Prostate gland (tissue), 2 donors: Measurements from ENCODE around the gene ZP2. TPM values are rescaled to one million over a fixed set of nuclear protein-coding genes. Genes with fewer than 3 reads are reported as not detected.
A peak's percentile ranks its signal among the peaks of the same experiment; 100 is the strongest.

Experiments used
- DNase-seq: peaks from one replicate; pipeline ENCODE4 v3.0.0-alpha.2; 2019; ENCODE audit warnings: low spot score
- H3K27ac ChIP-seq, 2 donors: fragments of 200-600 bp; sonication (generic); 2 replicates each; pipeline ENCODE4 v1.5.1; 2017 to 2019
- H3K27me3 ChIP-seq: fragments of 200-600 bp; sonication (generic); replicated peaks from 2 replicates; pipeline ENCODE4 v1.5.1; 2019; ENCODE audit not compliant: insufficient read depth
- H3K36me3 ChIP-seq, 2 donors: fragments of 200-600 bp; sonication (generic); 1 replicate in 1 of 2; 2 replicates in 1 of 2; pipeline versions ENCODE4 v1.5.1 to v1.8.1; 2017 to 2019
- H3K4me1 ChIP-seq: fragments of 200-600 bp; sonication (generic); replicated peaks from 2 replicates; pipeline ENCODE4 v1.5.1; 2019
- H3K4me3 ChIP-seq, 2 donors: fragments of 200-600 bp; sonication (generic); 2 replicates each; pipeline ENCODE4 v1.5.1; 2017 to 2019
- H3K9me3 ChIP-seq: fragments of 200-600 bp; sonication (generic); 2 replicates; pipeline ENCODE4 v1.5.1; 2017
- POLR2A ChIP-seq: fragments of 450-650 bp; IDR thresholded peaks from one replicate; pipeline ENCODE4 v1.6.1; 2016; ENCODE audit warnings: antibody characterized with exemption, mild to moderate bottlenecking
- POLR2AphosphoS5 ChIP-seq: sonication (generic); formaldehyde crosslinking; IDR thresholded peaks from one replicate; pipeline ENCODE4 v1.6.1; 2017; ENCODE audit warnings: antibody characterized with exemption
- WGBS: methylation state at CpG from one replicate; pipeline ENCODE4 v1.1.5; 2018; 5-methylcytosine and 5-hydroxymethylcytosine counted together
- intact Hi-C: fragments of 100-400 bp; cut with DNase I; formaldehyde crosslinking; loops from one replicate; pipeline ENCODE4 v1.14.2; 2022
- total RNA-seq, 2 donors: library from RNA; depleted of rRNA; stranded (reverse); fragments of >200 nt; gene quantifications; one replicate each; pipeline ENCODE4 v1.1.0, GENCODE V29; 2016
- TF ChIP-seq, protein P1 (sequence below), 4 experiments: fragments of 200-600 bp in 2 of 4; fragments of 450-650 bp in 2 of 4; sonication (generic) in 2 of 4; IDR thresholded peaks; 1 replicate in 3 of 4; 2 replicates in 1 of 4; pipeline ENCODE4 v1.5.1; 2016 to 2019; ENCODE audit warnings: antibody characterized with exemption in 4 of 4, mild to moderate bottlenecking in 2 of 4, moderate library complexity in 2 of 4

Gene ZP2
- total RNA-seq, 2 donors from 2014 or later: not detected

GRCh38 chr16:21244518-21245215 is 33.3 kb upstream of the ZP2 start:
- no peak for DNase-seq
- Histone ChIP-seq H3K4me1 (no peaks in the 10 kb centered on the region), H3K27ac (peak overlapping the region; percentile 38 to 49), H3K9me3 (no peaks in the 10 kb centered on the region), H3K36me3 (no peaks in the 10 kb centered on the region), H3K27me3 (no peaks in the 10 kb centered on the region), H3K4me3 (no peak overlapping the region)
- intact Hi-C loops: no loop called here
- TF ChIP-seq POLR2A (no peak), POLR2AphosphoS5 (no peak)
- TF ChIP-seq, protein P1, sequence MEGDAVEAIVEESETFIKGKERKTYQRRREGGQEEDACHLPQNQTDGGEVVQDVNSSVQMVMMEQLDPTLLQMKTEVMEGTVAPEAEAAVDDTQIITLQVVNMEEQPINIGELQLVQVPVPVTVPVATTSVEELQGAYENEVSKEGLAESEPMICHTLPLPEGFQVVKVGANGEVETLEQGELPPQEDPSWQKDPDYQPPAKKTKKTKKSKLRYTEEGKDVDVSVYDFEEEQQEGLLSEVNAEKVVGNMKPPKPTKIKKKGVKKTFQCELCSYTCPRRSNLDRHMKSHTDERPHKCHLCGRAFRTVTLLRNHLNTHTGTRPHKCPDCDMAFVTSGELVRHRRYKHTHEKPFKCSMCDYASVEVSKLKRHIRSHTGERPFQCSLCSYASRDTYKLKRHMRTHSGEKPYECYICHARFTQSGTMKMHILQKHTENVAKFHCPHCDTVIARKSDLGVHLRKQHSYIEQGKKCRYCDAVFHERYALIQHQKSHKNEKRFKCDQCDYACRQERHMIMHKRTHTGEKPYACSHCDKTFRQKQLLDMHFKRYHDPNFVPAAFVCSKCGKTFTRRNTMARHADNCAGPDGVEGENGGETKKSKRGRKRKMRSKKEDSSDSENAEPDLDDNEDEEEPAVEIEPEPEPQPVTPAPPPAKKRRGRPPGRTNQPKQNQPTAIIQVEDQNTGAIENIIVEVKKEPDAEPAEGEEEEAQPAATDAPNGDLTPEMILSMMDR (IDR thresholded peaks at IDR 0.05): no peak
- WGBS: 16% methylated on average over 7 of the region's 7 CpGs

- no peaks in the 10 kb centered on the region for H3K27me3 ChIP-seq
- TF ChIP-seq POLR2A (no peak), POLR2AphosphoS5 (no peak)
- TF ChIP-seq, protein P1 (IDR thresholded peaks at IDR 0.05): no peak
- no peaks in the 10 kb centered on the region for H3K36me3 ChIP-seq
- 2% methylated on average over 2 of the region's 2 CpGs for WGBS
- H3K27ac ChIP-seq: no peak overlapping the region
- DNase-seq: no peak
- intact Hi-C loops: no loop called here
- H3K4me3 ChIP-seq: no peak overlapping the region
- H3K4me1 ChIP-seq: no peaks in the 10 kb centered on the region
- H3K9me3 ChIP-seq: no peaks in the 10 kb centered on the region
Observed at GRCh38 chr16:21242756-21243155, 31.4 kb upstream of the ZP2 start.

GRCh38 chr16:21239646-21240045 is 28.3 kb upstream of the ZP2 start:
- Histone ChIP-seq H3K36me3 (no peaks in the 10 kb centered on the region), H3K4me1 (no peaks in the 10 kb centered on the region), H3K9me3 (no peaks in the 10 kb centered on the region), H3K27ac (no peak overlapping the region), H3K4me3 (no peak overlapping the region), H3K27me3 (no peaks in the 10 kb centered on the region)
- TF ChIP-seq, protein P1 (IDR thresholded peaks at IDR 0.05): no peak
- TF ChIP-seq POLR2A (no peak), POLR2AphosphoS5 (no peak)
- intact Hi-C loops: no loop called here
- 75% methylated on average over 4 of the region's 4 CpGs for WGBS
- DNase-seq: no peak

DNA sequence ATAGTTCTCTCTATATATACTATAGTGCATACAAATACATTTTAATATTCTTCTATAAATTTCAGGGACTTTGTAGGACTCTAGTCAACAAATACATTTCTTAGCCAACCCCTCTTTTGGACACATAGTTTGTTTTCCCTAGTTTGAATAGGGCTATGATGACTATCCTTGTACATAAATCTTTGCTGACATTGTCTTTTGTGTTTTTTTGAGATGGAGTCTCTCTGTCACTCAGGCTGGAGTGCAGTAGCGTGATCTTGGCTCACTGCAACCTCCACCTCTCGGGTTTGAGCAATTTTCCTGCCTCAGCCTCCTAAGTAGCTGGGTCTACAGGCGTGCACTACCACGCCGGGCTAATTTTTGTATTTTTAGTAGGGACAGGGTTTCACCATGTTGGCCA is 25.5 kb upstream of the ZP2 start:
- intact Hi-C loops: no loop called here
- Histone ChIP-seq H3K36me3 (no peaks in the 10 kb centered on the region), H3K4me1 (no peaks in the 10 kb centered on the region), H3K27ac (no peak overlapping the region), H3K4me3 (no peak overlapping the region), H3K9me3 (no peaks in the 10 kb centered on the region), H3K27me3 (no peaks in the 10 kb centered on the region)
- TF ChIP-seq, protein P1 (IDR thresholded peaks at IDR 0.05): no peak
- no peak for TF ChIP-seq POLR2AphosphoS5
- no peak for TF ChIP-seq POLR2A
- DNase-seq: no peak
- WGBS: 93% methylated on average over 5 of the region's 5 CpGs

GRCh38 chr16:21235199-21235585 is 23.8 kb upstream of the ZP2 start:
- H3K36me3 ChIP-seq: no peaks in the 10 kb centered on the region
- H3K27ac ChIP-seq: no peak overlapping the region
- intact Hi-C loops: no loop called here
- DNase-seq: no peak
- no peaks in the 10 kb centered on the region for H3K9me3 ChIP-seq
- no peaks in the 10 kb centered on the region for H3K4me1 ChIP-seq
- H3K27me3 ChIP-seq: no peaks in the 10 kb centered on the region
- H3K4me3 ChIP-seq: no peak overlapping the region
- WGBS: 86% methylated on average over 3 of the region's 3 CpGs
- TF ChIP-seq POLR2A: no peak
- TF ChIP-seq, protein P1 (IDR thresholded peaks at IDR 0.05): no peak
- no peak for TF ChIP-seq POLR2AphosphoS5
